Activated effector memory CD4-positive, alpha-beta T cell treated with Interleukin-2 at 50 U/mL for 16 hours (primary cell): Measurements from ENCODE around the gene SND1.
A peak's percentile ranks its signal among the peaks of the same experiment; 100 is the strongest.

Source experiments
- DNase-seq: peaks from one replicate; pipeline ENCODE4 v3.0.0-alpha.2; 2020

The SND1 gene

GRCh38 chr7:127651556-127652332, at the start of gene SND1:
TSS of gene SND1 (plus strand) at chr7:127652194. CDS start at chr7:127652374, 180 bp downstream.
- DNase-seq, result peak; percentile 98

DNA sequence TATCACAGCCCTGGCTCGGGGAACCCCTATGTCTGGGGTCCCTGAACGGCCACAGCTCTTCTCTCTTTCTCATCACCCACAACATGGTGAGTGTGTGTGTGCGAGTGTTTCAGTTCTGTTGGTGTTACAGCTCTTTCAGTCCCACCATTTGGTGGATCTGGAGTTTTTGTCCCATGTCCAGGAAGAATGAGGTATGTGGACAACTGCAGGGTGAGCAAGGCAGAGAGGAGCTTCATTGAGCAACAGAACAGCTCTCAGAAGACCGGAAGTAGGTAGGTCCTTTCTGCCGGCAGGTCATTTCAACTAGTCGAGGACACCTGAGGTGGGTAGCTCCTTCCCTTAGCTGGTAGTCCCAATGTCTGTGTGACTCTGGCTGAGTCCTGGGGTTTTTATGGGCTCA, 43.5 kb upstream of the SND1 start:
- no peak for DNase-seq

DNA sequence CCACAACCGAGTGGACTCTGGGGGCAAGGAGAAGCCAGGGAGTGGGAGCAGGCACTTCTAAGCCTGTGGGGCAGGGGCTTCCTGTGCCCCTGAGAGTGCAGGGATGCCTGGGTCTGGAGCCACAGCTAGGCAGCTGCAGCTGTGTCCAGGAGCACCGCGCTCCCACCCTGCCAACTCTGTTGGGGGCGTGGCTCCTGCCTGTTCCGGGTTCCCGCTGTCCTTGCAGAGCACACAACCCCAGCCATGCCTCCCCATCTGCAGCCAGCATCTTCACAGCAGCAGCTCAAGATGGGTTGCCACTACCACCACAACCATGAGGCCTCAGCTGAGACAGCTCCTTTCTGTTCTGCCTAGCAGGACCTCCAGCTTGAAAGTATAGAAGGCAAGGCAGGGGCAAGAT, 42.7 kb upstream of the SND1 start:
- no peak for DNase-seq

DNA sequence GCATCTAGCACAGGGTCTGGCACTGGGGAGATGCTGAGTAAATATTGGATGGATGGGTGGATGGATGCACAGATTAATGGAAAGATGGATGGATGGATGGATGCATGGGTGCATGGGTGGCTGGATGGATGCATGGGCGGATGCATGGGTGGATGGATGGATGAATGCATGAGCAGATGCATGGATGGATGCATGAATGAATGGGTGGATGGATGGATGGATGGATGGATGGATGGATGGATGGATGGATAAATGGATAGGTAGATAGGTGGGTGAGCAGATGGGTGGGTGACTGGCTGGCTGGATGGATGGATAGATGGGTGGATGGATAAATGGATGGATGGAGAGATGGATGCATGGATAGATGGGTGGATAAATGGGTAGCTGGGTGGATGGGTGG, 39.7 kb upstream of the SND1 start:
- DNase-seq, result no peak

DNA sequence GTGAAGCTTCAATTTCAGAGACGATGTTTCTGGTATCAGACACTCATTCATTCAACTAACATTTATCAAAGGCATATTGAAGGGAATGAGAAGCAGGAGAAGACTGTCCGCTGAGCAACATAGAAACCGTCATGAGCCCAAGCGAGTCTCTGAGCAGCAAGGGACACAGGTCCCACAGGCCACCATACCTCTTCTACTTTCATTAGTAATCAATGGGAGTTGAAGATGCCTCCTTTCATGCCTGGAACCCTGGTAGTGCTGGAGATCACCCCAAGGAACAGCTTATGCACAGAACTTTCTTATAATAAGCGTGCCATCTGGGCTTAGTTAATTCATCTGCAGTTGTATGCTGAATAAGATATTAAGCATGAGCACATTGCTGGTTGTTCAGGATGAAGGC, 35.3 kb upstream of the SND1 start:
- no peak for DNase-seq

- no peak for DNase-seq
Measured at GRCh38 chr7:127618042-127618441, 34.0 kb upstream of the SND1 start, which contains the start of gene PAX4. TSS of gene PAX4 (minus strand) at chr7:127618142. CDS start at chr7:127615928, 2,214 bp downstream.

DNA sequence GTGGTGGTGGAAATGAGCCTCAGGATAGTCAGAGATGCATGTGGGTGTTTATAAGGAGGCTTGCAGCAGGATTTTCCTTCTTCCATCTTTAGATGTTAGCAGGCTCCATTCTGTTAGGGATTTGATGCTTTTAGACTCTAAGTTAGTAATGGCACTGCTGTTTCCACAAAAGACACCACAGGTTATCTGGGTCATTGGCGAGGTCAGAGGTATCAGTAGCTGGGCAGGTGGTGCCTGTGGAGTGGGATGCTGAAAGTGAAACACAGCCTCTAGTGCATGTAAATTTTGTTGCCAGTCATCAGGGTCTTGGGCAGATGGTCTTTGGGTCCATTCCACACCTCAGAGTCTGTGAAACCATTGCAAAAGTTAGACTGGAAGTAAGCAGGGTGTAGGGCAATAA, 33.2 kb upstream of the SND1 start:
- DNase-seq, result no peak

GRCh38 chr7:127619681-127620405, 32.2 kb upstream of the SND1 start:
- DNase-seq, result no peak

DNA sequence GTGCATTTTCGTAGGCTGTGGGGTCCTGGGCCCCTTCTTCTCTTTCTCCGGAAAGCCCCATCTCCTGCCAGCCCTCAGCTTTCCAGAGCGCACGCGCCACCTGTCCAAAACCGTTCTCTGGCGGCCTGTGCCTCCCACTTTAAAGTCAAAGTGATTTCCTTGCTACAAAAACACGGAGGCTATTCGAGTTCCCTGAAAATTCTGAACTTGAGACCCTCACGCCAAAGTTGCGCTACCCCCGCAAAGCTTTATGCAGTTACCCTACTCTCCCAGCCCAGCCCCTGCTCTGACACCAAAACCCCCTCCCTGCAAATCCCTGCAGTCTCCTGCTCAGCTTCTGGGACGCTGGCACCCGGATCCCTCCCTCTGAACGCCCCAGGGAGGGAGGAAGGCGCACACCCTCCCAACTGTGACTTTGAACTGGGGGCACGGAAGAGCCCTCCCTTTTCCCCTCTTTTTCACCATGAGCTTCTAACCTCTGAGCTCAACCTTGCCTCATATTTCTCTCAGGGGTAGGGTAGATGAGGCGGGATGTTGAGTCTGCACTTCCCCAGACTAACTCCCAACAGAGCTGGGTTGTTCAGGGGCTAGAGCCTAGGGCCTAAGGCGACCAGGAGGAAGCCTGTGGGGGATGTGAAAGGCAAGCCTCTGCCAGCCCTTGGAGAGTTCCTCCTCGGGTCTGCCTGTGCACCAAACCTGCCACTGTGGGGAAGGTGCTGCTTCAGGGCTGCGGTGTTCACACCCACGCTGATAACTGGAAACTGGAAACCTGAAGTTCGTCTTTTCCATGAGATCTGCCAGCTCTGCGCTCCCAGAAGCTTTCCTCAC, 31.4 kb upstream of the SND1 start:
- no peak for DNase-seq

- DNase-seq, result no peak
Measured at GRCh38 chr7:127625331-127625730, 26.7 kb upstream of the SND1 start.

DNA sequence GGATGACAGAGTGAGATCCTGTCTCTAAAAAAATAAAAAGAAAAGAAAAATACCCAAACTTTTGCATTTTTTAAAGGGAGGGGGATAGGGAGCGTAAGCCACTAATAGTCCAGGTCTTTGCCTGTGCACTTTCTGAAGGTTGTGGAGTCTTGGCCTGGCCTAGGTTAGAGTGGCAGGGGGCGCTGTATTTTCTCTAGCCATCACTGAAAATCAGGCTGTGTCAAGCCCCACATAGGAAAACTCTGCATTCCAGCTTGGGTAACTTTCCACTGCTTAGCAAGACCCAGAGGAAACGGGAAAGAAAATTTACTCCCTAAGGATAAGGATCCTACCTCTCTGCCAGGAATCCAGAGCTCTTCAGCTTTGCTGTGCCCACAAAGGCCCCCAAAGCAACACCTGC, 23.5 kb upstream of the SND1 start:
- DNase-seq, result no peak

DNA sequence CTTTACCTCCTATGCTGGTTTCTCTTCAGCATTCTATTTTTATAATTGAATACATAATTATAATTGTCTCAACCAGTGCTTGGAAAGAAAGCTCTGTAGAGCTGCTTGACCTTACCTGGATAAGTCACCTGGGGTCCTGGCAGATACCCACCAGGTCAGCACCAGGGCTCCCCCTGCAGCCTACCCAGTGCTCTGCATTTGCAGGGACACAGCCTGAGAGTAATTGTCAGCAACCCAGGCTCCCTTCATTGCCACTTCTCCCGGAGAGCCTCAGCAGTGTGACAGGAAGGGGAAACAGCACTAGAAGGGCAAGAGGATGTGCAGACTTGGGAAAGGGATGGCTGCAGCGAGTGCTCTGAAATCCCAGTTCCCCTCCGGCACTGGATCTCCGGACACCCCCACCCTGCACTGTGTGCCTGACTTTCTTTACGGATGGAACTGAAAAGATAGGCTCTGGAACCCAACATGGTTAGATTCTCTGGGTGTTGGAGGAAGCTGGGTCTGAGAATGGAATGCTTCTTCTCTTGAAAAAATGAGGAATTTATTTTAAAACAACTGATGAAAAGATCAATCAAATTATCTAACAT, 22.6 kb upstream of the SND1 start:
- DNase-seq, result no peak

DNA sequence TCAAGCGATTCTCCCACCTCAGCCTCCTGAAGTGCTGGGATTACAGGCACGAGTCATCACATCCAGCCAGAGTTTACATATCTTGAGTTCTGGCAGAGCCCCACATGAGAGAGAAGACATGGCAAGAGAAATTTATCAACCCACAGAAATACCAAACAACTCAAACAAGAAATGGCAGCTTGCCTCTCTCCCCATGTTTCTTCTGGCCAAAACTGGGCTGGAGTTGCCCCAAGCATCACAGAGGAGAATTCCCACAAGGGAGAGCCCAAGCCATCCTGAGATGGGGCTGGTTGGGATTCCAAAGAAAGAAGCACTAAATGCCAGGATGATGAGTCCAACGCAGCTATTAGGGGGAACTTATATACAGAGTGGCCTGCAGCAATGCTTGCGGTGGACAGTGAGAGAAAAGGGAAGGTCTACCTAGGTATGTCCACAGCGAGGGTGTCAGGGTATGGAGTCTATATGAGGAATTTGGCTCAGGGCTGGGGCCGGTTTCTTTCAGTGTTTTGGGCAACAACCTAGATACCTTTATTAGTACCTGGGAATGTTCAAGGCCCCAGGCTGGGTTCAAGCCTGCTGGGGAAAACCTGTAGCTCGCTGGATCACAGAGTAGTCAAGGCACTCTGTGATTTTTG, 19.6 kb upstream of the SND1 start:
- no peak for DNase-seq

- no peak for DNase-seq
Measured at GRCh38 chr7:127635659-127636285, 16.2 kb upstream of the SND1 start.

- DNase-seq, result no peak
Measured at GRCh38 chr7:127638197-127638596, 13.8 kb upstream of the SND1 start.

- DNase-seq, result no peak
Measured at GRCh38 chr7:127644484-127644883, 7.5 kb upstream of the SND1 start.

DNA sequence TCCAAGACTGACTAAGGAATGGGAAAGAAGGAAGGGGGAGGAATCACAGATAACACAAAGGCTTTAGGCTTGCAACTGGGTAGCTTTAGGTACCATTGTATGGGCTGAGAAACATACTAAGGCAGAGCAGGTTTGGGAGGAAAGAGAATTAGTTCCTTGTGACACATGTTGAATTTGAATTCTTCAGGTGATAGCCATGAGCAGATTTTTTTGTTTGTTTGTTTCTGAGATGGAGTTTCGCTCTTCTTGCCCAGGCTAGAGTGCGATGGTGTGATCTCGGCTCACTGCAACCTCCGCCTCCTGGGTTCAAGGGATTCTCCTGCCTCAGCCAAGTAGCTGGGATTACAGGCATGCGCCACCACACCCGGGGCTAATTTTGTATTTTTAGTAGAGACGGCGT, 4.4 kb upstream of the SND1 start:
- no peak for DNase-seq

DNA sequence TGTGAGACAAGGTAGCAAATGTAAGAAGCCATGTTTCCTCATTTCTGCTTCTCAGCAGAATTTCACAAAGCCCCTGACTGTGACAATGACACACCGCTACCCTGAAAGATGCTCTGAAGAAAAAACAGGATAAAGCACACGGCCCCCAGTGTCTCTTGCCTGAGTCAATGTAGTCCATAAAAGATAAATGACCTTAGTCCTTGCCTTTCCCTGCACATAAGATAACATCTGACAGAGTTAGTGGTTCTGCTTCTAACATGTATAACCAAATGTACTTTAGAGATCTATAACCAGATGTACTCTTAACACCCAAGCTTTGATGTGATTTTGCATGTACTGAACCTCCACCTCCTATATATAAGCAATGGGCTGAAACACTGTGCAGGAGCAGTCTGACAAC, 3.0 kb upstream of the SND1 start:
- no peak for DNase-seq

DNA sequence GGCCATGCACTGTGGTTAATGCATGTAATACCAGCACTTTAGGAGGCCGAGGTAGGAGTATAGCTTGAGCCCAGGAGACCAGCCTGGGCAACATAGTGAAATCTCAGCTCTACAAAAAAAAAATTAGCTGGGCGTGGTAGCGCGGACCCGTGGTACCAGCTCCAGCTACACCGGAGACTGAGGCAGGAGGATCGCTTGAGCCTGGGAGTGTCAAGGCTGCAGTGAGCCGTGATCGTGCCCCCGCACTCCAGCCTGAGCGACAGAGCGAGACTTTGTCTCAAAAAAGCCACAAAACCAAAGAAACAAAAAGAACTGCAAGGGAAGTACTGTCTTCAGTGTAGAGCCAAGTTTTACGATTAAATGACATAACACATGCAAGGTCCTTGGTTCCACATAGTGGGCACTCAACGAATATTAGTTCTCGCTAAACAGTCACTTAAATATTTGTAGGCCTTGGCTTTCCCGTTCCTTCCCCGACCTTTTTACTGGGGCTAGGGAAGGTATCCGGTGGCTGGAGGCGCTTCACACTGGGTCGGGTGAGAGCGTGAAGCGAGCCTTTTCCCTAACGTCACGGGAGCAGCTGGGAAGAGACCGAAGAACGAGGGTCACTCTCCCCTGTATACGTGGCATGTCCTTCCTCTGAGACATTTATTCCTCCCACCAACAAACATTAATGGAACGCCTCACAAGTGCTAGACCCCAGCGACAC, 993 bp upstream of the SND1 start:
- DNase-seq, result no peak

DNA sequence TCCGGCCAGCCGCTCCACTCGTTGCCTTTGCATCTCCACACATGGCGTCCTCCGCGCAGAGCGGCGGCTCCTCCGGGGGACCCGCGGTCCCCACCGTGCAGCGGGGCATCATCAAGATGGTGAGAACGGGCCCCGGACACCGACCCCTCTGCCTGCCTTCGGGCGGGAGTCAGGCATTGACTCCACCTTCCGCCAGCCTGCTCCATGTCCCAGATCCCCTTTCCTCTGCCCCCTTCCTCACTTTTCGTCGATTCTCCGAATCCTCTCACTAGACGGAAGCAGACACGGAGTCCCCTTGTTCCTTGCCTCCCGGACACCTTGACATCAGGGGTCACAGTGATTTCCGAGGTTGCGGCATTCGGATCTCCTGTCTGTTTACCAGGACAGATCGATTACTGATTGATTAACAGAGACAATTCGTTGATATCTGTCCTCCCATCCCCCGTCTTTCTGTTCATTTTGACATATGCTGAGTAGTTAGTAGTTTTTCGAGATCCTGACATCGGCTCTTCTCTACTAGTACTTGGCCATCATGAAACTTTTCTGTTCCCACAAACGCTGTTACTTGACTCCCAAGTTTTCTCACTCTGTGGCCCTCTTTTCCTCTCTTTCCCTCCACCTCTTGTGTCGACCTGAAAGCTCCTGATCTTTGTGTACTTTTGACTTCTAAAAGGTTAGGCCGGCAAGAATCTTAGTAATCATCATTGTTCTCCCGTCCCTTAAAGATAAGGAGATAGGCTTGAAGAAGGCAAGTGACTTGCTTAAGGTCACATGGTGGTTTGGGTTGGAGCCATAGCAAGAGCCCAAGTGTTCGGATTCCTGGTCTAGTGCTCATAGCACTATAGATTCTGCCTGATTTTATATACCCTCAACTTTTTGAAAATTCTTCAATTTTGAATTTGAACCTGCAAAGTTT, 597 bp downstream of the SND1 start:
- DNase-seq, result no peak
